Measurements from ENCODE around the gene TRAF7. TPM values are rescaled to one million over a fixed set of nuclear protein-coding genes. Genes with fewer than 3 reads are reported as not detected.
"Not testable (repeated sequence)": the region's sequence is repeated elsewhere in the genome, so short reads cannot be mapped to it uniquely, and the experiment has no call there.

Gene TRAF7
- total RNA-seq (10 to 100 TPM; 19.9 to 24.0 TPM), total RNA-seq (28.0 to 151 (median 61.7) reads per million in 172 experiments)
- polyA plus RNA-seq (2013, experiment 1 of 2) = 26.6 TPM
- 34.6 TPM for polyA plus RNA-seq (2013, experiment 2 of 2)

DNA sequence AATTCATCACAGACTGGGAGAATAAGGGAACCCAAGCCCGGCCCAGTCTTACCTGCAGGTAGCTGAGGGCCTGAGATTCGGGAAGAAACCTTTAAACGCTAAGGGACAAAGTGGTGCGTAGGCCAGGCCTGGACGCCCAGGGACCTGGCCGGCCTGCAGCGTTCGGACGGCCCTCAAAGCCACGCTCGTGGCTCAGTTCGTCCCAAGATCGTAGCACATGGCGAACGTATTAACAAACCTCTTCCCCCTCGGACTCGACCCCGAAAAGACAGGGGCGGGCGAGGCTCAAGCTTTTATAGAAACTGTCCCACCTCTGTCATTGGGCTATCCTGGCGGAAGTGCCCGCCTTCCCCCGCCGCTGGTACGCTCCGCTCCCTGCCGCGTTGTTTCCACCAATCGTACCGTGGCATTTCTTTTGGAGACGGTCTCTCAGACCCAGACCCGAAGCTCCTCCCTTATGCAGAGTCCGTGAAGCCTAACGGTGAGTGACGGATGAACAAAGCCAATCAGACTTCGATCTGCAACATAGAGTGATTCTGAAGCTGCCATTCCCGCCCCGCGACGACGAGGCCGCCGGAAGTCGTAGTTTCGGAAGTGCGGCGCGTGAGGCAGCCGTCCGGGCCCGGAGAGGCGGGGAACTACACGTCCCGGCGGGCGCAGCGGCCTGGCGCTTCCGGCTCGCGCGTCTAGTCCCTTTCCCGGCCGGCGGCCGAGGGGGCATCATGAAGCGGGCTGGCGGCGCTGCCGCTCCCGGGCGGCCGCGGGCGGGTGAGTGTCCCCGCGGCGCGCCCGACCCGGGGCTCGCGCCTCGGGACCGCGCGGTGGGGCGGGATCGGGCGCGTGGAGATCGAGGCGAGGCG lies at the start of gene TRAF7:
Gene TRAF7 (plus strand): TSS at position 692 of the 860 bp plus-strand sequence. CDS start 8,139 bp downstream, outside the sequence.
- Histone ChIP-seq H3K4me3 (ENCODE audit: low read length) (peak within 1 kb of the TSS; percentile 83), H3K36me3 (ENCODE audit: insufficient read depth, low read length) (peaks cover 18% of the 10 kb centered on the region), H3K9me3 (ENCODE audit: control insufficient read depth in 1 of 2, insufficient read depth in 1 of 2, low read length in 2 of 2) (no peaks in the 10 kb centered on the region), H3K4me1 (ENCODE audit: insufficient read depth, low read length) (peaks cover 79% of the 10 kb centered on the region), H3K27ac (ENCODE audit: low read depth in 1 of 2, low read length in 2 of 2) (peak within 1 kb of the TSS; percentile 64 to 68), H3K27me3 (ENCODE audit: control insufficient read depth in 1 of 2, insufficient read depth in 2 of 2, low read length in 2 of 2) (no peaks in the 10 kb centered on the region)
- Mint-ChIP-seq H3K36me3 (ENCODE audit: low read depth) (peaks cover 19% of the 10 kb centered on the region), H3K27ac (peak within 1 kb of the TSS; percentile 75), H3K9me3 (no peaks in the 10 kb centered on the region), H3K27me3 (no peaks in the 10 kb centered on the region), H3K4me1 (ENCODE audit: low read depth) (peaks cover 51% of the 10 kb centered on the region), H3K4me3 (peak within 1 kb of the TSS; percentile 94)
- POLR2A ChIA-PET = interaction anchor here (0.6 to 2.8 kb wide), 54 partner anchors 9 to 1519 kb away, joined by 3 to 41 read pairs (median 6); partner anchors contain the start of genes AMDHD2, ATP6V0C, CCNF and ECI1
- TF ChIP-seq, protein P1, sequence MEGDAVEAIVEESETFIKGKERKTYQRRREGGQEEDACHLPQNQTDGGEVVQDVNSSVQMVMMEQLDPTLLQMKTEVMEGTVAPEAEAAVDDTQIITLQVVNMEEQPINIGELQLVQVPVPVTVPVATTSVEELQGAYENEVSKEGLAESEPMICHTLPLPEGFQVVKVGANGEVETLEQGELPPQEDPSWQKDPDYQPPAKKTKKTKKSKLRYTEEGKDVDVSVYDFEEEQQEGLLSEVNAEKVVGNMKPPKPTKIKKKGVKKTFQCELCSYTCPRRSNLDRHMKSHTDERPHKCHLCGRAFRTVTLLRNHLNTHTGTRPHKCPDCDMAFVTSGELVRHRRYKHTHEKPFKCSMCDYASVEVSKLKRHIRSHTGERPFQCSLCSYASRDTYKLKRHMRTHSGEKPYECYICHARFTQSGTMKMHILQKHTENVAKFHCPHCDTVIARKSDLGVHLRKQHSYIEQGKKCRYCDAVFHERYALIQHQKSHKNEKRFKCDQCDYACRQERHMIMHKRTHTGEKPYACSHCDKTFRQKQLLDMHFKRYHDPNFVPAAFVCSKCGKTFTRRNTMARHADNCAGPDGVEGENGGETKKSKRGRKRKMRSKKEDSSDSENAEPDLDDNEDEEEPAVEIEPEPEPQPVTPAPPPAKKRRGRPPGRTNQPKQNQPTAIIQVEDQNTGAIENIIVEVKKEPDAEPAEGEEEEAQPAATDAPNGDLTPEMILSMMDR (IDR thresholded peaks at IDR 0.05) = no peak
- ATAC-seq (ENCODE audit: poor library complexity) (peak; percentile 90), DNase-seq (peak; percentile 93 to 100 (median 95))
- CTCF ChIA-PET = interaction anchor here (0.6 to 2.4 kb wide), 9 partner anchors 14 to 191 kb away, joined by 3 to 12 read pairs (median 4); partner anchors contain the start of genes NTHL1, RPS2 and TSC2
- intact Hi-C loops (cut with DNase I, micrococcal nuclease) = loop anchor here (1.0 to 10.0 kb wide), 2 partner anchors 107 to 291 kb away; no protein-coding TSS in a partner anchor

DNA sequence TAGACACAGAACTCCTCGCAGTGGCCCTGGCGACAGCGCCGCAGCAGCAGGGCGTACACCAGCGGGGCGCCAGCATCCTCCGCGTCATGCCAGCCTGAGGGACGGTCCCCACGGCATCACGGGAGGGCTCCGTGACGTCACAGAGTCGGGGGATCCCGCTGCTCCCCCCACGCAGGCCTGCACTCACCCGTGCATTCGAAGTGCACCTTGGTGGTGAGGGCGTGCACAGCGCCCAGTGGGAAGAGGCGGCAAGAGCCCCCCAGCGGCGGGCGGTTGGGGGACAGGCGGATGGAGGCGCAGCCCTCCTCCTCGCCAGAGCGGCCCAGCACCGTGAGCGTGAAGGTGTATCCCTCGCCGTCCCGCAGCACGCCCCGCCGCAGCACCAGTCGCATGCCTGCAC lies 49.4 kb upstream of the TRAF7 start:
- ATAC-seq (ENCODE audit: poor library complexity); H3K4me1 ChIP-seq (ENCODE audit: insufficient read depth, low read length); intact Hi-C loops (cut with DNase I, micrococcal nuclease); H3K9me3 ChIP-seq (ENCODE audit: control insufficient read depth in 1 of 2, insufficient read depth in 1 of 2, low read length in 2 of 2); H3K4me3 ChIP-seq (ENCODE audit: low read length); CTCF ChIA-PET; H3K36me3 Mint-ChIP-seq (ENCODE audit: low read depth); H3K27me3 ChIP-seq (ENCODE audit: control insufficient read depth in 1 of 2, insufficient read depth in 2 of 2, low read length in 2 of 2); POLR2A ChIA-PET; H3K9me3 Mint-ChIP-seq; H3K27ac ChIP-seq (ENCODE audit: low read depth in 1 of 2, low read length in 2 of 2); H3K27me3 Mint-ChIP-seq; DNase-seq; H3K4me3 Mint-ChIP-seq; H3K27ac Mint-ChIP-seq; H3K4me1 Mint-ChIP-seq (ENCODE audit: low read depth): not testable (repeated sequence)
- H3K36me3 ChIP-seq (ENCODE audit: insufficient read depth, low read length) = peaks cover 11% of the 10 kb centered on the region

- H3K27ac Mint-ChIP-seq; H3K27me3 ChIP-seq (ENCODE audit: control insufficient read depth in 1 of 2, insufficient read depth in 2 of 2, low read length in 2 of 2); H3K9me3 Mint-ChIP-seq; intact Hi-C loops (cut with DNase I, micrococcal nuclease); H3K9me3 ChIP-seq (ENCODE audit: control insufficient read depth in 1 of 2, insufficient read depth in 1 of 2, low read length in 2 of 2); POLR2A ChIA-PET; H3K36me3 ChIP-seq (ENCODE audit: insufficient read depth, low read length); H3K4me1 Mint-ChIP-seq (ENCODE audit: low read depth); H3K4me3 ChIP-seq (ENCODE audit: low read length); H3K4me1 ChIP-seq (ENCODE audit: insufficient read depth, low read length); H3K4me3 Mint-ChIP-seq; ATAC-seq (ENCODE audit: poor library complexity); H3K27me3 Mint-ChIP-seq; H3K27ac ChIP-seq (ENCODE audit: low read depth in 1 of 2, low read length in 2 of 2); CTCF ChIA-PET; H3K36me3 Mint-ChIP-seq (ENCODE audit: low read depth); DNase-seq: not testable (repeated sequence)
These were observed 48.3 kb upstream of the TRAF7 start for GRCh38 chr16:2107121-2107790.

DNA sequence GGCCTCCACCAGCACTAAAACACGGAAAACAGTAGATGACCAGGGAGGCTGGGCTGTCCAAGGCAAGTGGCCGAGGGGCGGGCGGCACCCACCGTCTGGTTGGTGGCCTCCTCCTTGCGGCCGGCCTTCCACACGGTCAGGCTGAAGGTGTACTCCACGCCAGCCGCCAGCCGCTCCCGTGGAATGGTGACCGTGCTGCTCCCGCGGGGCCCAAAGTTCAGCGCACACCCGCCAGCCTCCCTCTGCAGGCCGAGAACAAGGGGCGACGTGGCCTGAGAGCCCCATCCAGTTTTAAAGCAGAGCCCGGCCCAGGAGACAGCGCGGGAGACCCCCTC lies 47.8 kb upstream of the TRAF7 start:
- POLR2A ChIA-PET, H3K4me3 Mint-ChIP-seq, H3K9me3 Mint-ChIP-seq: not testable (repeated sequence)

DNA sequence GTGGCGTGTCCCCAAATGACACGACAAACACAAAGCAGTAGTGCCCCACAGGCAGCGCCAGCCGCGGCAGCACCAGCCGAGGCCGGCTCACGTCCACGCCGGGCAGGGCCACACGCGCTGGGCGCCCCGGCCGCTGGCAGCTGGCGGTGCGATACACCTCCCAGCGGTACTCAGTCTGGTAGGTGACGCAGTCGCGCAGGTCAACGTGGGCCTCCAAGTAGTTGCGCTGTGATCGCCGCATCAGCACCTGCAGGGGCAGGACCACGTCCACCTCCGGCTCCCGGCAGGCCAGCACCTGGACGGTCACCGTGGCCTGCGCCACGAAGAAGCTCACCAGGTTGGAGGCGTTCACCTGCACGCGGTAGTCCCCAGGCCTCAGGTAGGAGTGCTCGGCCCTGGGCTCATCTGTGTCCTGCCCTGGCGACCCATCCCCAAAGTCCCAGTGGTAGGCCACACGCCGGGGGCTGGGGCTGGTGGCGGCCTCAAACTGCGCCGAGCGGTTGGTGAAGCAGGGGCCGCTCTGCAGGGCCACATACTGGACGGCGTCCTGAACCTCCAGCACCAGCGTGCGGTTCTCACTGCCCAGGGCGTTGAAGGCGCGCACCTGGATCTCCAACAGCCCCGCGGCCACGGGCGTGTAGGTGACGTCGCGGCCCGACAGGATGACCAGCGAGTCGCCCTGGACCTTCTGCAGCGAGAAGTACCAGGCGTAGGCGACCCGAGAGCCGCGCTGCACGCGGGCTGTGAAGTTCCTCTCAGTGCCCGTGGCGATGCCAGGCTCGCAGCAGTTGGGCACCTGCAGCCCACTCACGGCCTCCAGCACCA lies 46.9 kb upstream of the TRAF7 start:
- intact Hi-C loops (cut with DNase I, micrococcal nuclease); POLR2A ChIA-PET; H3K4me1 ChIP-seq (ENCODE audit: insufficient read depth, low read length); H3K4me3 Mint-ChIP-seq; H3K36me3 Mint-ChIP-seq (ENCODE audit: low read depth); H3K4me1 Mint-ChIP-seq (ENCODE audit: low read depth); H3K36me3 ChIP-seq (ENCODE audit: insufficient read depth, low read length); H3K9me3 Mint-ChIP-seq; H3K27me3 ChIP-seq (ENCODE audit: control insufficient read depth in 1 of 2, insufficient read depth in 2 of 2, low read length in 2 of 2); H3K27ac ChIP-seq (ENCODE audit: low read depth in 1 of 2, low read length in 2 of 2); DNase-seq; ATAC-seq (ENCODE audit: poor library complexity); H3K9me3 ChIP-seq (ENCODE audit: control insufficient read depth in 1 of 2, insufficient read depth in 1 of 2, low read length in 2 of 2); H3K27ac Mint-ChIP-seq; CTCF ChIA-PET; H3K4me3 ChIP-seq (ENCODE audit: low read length); H3K27me3 Mint-ChIP-seq: not testable (repeated sequence)

More for the DNA sequence above, 47.8 kb upstream of the TRAF7 start:
- DNase-seq; H3K4me3 ChIP-seq (ENCODE audit: low read length); H3K27ac ChIP-seq (ENCODE audit: low read depth in 1 of 2, low read length in 2 of 2); H3K9me3 ChIP-seq (ENCODE audit: control insufficient read depth in 1 of 2, insufficient read depth in 1 of 2, low read length in 2 of 2); H3K4me1 ChIP-seq (ENCODE audit: insufficient read depth, low read length); ATAC-seq (ENCODE audit: poor library complexity); H3K36me3 ChIP-seq (ENCODE audit: insufficient read depth, low read length); H3K27me3 ChIP-seq (ENCODE audit: control insufficient read depth in 1 of 2, insufficient read depth in 2 of 2, low read length in 2 of 2); H3K4me1 Mint-ChIP-seq (ENCODE audit: low read depth); H3K36me3 Mint-ChIP-seq (ENCODE audit: low read depth); intact Hi-C loops (cut with DNase I, micrococcal nuclease); H3K27ac Mint-ChIP-seq; CTCF ChIA-PET; H3K27me3 Mint-ChIP-seq: not testable (repeated sequence)

DNA sequence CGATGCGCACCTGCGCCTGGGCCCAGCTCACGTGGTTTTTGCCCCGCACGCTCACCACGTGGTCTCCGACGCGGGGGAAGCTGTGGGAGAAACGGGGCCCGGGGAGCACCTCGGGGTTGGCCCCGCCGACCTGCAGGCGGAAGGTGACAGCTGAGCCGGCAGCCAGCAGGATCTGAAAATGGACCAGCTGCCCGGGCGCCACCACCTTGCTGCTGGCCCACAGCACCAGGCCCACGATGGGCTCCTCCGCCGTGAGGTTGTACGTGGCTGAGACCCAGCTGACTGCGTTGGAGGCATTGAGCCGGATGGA lies 46.4 kb upstream of the TRAF7 start:
- H3K36me3 ChIP-seq (ENCODE audit: insufficient read depth, low read length); CTCF ChIA-PET; H3K27me3 Mint-ChIP-seq; POLR2A ChIA-PET; H3K4me3 ChIP-seq (ENCODE audit: low read length); H3K9me3 Mint-ChIP-seq; H3K4me1 Mint-ChIP-seq (ENCODE audit: low read depth); intact Hi-C loops (cut with DNase I, micrococcal nuclease); H3K4me3 Mint-ChIP-seq; H3K27me3 ChIP-seq (ENCODE audit: control insufficient read depth in 1 of 2, insufficient read depth in 2 of 2, low read length in 2 of 2); H3K9me3 ChIP-seq (ENCODE audit: control insufficient read depth in 1 of 2, insufficient read depth in 1 of 2, low read length in 2 of 2); DNase-seq; H3K36me3 Mint-ChIP-seq (ENCODE audit: low read depth); H3K27ac Mint-ChIP-seq; H3K4me1 ChIP-seq (ENCODE audit: insufficient read depth, low read length); ATAC-seq (ENCODE audit: poor library complexity); H3K27ac ChIP-seq (ENCODE audit: low read depth in 1 of 2, low read length in 2 of 2): not testable (repeated sequence)

Measured in CD4-positive, alpha-beta T cell (primary cell).